GM18526 (cell line): ENCODE measurements around the gene BORCS8.

Experiments used
- POLR2A ChIP-seq: IDR thresholded peaks from 3 replicates; pipeline ENCODE4 v1.6.1; 2011; ENCODE audit not compliant: insufficient read length; ENCODE audit errors: extremely low read depth

The BORCS8 gene

DNA sequence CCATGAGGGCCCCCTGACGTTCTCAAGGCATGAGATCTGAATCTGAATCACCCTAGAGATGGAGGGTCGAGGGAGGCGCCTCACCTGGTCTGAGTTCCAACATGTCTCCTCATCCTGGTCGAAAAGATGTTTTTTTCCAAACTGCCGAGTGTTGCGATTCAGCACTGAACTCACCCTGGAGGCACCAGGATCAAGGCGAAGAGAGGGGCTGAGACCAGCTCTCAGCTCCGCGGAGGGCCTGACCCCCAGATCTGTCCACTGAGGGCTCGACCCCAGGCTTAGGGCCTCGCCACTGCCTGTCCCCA is 10.7 kb upstream of the BORCS8 start:
- no peak for TF ChIP-seq POLR2A

DNA sequence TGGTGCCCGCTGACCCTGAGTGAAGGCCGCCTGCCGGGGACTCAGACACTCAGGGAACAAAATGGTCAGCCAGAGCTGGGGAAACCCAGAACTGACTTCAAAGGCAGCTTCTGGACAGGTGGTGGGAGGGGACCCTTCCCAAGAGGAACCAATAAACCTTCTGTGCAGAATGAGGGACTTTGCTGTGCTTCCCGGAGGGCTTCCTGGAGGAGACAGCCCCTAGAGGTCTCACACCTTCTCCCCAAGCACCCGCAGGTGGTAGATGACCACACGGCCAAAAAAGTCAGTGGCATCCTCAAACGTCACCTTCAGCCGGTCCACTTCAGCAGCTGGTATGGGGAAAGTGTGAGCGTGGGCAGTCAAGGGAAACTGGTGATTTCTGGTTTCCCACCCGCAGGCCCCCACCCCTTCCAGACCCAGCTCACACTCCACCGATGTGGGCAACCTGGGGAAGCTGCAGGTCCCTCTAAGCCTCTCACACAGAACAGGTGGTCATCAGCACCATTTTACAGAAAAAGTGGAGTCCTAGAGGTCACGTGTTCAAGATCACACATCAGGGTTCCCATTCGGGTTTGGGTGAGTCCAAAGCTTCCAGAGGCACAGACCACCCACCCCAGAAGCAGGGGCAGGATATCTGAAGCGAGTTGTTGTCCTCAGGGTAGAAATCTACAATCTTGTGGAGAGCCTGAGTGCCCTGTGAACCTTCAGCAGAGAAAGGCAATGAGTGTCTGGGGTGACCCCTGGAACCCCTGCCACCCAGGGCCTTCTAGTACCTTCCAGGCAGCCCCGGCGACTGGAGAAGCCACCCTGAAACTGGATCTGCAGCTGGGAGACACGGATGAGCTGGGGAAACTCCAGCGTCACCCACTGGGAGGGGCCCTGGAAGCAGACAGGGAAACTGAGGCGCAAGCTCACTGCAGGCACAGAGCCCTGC is 10.0 kb upstream of the BORCS8 start:
- no peak for TF ChIP-seq POLR2A

DNA sequence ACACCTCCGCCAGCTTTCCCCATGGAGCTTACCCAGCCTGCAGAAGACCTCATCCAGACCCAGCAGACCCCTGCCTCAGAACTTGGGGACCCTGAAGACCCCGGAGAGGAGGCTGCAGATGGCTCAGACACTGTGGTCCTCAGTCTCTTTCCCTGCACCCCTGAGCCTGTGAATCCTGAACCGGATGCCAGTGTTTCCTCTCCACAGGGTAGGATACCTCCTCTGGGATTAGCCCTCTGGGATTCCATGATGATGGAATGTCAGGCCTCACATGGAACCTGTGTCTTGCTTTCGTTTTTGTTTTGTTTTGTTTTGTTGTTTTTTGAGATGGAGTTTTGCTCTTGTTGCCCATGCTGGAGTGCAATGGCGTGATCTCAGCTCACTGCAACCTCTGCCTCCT is 2.0 kb upstream of the BORCS8 start:
- no peak for TF ChIP-seq POLR2A

DNA sequence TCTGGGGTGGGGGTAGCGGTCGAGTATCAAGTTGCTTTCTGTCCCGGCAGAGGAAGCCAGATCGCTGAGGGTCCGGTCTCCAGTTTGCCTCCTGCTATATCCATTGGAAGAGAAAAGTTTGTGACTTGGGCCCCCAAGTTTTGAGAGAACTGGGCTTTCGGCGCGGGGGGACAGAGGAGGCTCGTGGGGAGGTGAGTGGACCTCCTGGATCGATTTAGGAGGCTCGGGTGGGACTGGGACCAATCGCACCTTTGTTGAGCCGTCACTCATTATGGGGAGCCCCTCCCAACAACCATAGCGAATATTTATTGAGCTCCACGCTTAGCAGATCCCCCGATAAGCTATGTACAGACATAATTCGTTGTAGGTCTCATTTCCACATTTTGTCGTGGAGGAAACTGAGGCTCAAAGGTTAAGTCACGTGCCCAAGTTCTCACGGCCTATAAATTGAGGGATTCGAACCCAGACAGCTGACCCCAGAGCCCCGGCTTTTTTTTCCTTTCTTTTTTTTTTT is 1.0 kb upstream of the BORCS8 start:
- peak; percentile 57 for TF ChIP-seq POLR2A

DNA sequence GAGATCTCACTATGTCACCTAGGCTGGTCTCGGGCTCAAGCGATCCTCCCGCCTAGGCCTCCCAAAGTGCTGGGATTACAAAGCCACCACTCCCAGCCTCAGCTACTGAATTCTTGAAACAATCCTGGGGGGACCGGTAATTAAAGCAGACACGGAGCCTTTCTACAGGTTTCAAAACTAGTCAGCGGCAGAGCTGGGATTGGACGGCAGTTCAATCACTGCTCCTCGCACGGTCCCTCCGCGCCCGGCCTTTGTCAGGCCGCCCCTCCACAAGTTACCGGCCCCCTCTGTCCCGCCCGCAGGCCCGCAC is 229 bp downstream of the BORCS8 start:
- TF ChIP-seq POLR2A = no peak

DNA sequence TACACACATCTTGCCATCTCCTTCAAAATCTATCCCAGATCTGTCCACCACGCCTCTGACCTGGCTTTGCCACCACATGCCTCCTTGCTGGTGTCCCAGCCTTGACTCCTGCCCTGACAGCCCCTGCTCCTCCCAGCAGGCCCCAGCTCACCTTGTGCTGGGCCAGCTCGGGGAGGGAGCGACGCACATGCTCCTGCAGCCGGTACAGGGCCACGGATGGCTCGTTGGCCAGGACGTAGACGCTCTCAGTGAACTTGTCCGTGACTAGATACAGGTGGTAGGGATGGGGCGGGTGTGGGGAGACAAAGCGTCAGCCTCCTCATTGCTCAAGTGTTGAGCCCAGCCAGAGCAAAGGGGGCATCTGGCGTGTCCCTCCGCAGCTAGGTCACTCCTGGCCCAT is 5.2 kb downstream of the BORCS8 start:
- no peak for TF ChIP-seq POLR2A

DNA sequence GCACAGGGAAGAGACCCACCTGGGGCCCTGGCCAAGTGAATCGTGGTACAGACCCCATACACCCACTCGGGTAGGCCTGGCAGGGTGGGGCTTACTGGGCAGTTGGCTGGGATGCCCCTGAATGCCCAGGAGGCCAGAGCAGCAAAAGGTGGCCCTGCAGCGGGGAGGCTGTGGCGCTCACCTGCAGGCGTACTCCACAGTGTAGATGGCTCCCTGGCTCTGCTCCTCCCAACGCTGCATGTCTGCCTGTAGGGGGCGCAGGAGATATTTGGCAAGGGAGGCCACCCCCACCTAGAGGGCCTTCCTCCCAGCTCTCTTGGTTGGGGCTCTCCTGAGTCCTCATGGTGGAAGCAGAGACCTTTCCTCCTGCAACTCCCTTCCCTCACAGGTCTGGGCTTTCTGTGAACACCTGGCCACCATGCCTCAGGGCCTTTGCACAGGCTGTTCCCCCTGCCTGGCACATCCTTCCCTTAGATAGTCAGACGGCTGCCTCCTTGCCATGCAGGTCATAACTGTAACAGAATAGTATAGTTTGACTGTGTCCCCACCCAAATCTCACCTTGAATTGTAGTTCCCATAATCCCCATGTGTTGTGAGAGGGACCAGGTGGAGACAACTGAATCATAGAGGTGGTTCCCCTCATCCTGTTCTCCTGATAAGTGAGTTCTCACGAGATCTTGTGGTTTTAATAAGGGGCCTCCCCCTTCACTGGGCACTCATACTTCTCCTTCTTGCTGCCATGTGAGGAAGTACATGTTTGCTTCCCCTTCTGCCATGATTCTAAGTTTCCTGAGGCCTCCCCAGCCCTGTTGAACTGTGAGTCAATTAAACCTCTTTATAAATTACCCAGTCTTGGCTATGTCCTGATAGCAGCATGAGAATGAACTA is 5.9 kb downstream of the BORCS8 start:
- TF ChIP-seq POLR2A = no peak

DNA sequence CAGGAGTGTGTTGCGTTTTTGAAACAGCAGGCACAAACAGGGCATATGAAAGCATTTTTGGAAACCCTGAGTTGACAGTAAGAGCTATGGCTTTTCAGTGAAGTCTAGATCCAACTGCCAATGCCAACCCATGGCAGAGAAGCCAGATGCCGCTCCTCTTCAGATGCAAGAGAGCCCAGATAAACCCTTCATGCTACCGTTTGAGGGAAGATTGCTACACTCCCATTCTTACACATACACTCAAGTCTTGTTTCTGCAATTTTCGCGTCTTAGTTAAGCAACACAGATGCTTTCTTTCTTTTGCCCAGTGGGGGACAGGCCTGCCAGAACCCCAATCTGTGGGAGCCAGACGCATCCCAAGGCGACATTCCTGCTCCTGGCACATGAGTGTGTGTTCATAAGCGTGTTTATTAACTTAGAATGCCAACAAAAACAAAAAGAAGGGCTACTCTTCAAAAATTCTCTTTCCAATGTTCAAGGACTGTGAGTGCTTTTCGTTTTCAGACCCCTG is 10.4 kb downstream of the BORCS8 start:
- no peak for TF ChIP-seq POLR2A

DNA sequence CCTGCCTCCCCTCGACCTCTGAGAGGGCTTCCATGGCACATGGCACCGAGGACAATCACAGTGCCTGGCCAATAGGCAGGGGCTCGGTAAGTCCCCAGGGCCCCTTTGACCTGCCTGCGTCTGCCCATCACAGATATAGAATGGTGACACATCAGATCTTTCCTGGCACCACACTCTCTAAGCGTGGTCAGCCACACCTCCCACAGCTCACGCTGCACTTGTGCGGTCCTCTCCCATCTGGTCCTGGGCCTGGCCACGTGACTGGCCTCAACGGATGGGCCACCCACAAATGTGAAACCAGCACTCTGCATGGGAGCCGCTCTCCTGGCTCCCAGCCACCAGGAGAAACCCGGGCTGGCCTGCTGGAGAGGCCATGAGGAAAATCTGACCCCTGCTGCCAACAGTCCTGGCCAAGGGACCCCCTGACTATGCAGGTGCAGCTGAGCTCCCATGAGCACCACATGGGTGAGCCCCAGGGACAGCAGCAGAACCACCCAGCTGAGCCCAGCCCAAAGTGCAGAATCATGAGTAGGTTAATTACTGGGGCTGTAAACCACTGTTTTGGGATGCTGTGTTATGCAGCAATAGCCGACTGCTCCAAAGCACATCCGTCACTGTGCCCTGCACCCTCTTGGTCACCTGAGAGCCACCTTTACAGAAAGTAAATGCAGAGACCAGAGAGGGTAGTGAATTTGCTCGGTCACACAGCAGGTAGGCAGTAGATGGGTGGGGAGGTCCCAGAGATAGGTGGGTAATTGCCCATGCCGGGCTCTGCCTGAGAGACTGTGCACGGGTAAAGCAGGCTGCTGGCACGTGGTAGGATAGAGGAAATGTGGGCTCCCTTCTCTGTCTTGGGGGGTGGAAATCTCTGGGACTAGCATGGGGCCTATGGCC is 12.2 kb downstream of the BORCS8 start:
- no peak for TF ChIP-seq POLR2A

DNA sequence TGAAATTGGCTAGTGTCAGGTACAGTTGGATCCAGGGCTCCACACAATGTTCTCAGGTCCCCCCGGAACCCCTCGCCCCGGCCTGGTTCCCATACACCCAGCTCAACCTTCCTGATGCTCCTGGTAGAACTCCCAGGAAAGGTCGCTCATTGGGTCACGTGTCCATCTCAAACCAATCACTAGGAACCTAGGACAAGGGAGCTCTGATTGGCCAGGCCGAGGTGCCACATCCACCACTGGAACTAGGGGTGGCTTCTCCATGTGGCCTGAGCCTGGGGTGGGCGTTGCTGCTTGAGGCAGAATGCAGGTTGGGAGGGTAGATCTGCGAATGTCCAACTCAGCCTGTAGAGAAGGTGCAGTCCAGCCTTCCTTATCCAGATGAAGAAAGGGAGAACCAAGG is 15.0 kb downstream of the BORCS8 start:
- no peak for TF ChIP-seq POLR2A

DNA sequence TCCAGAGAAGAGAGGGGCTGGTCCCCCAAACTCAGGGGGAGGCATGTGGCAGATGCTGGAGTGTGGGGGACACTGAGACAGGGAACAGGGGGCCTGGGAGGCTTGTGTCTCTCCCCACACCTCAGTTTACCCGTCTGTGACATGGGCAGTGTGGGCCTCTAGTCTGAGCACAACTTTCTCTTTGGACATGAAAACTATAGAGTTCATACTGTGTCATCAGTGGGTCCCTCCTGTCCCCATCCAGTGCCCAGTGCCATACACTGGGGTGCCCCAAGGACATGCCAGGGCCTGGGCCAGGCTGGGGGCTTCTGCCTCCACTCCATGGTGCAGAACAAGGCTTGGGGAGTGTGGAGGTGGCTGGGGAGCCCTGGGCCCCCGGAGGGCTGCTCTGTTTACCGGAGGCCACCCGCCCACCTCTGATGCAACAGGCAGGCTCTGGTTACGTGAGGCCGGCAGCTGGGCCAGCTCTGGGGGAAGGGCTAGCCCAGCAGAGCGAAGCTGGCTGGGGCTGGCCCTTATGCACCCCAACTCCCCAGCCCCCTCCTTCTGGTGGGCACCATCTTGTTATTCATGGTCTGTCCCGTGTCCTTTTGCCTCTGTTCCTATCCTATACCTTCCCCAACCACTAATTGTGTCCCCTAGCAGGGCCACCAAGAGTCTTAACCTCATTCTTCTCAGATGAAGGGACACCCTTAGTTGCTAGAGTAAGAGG is 20.0 kb downstream of the BORCS8 start:
- TF ChIP-seq POLR2A = no peak

DNA sequence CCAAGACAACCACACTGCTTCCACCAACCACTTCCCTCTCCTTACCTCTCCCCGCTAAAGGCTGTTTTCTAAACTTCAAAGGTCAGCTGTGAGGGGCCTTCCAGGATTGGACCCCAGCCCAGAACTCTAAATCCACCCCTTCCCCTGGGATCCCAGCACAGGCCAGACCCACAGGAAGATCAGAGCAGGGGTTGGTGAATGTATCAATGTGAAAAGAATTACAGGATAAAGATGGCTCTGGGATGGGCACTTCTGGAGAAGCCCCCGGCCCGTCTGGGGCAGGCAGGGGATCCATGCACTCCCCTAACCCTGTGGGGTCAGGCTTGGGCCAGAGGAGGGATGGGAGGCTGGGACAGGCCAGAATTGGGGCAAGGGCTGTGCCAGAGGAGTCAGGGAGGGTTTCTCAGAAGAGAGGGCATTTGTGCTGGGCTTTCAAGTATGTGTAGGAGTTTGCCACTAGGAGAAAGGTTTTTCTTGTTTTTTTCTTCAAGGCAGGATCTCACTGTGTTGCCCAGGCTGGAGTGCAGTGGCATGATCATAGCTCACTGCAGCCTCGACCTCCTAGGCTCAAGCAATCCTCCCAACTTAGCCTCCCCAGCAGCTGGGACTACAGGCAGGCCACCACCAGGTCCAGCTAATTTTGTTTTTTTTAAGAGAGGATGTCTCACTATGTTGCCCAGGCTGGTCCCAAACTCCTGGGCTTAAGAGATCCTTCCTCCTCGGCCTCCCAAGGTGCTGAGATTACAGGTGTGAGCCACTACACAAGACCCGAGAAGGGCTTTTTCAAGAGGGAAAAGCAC is 20.9 kb downstream of the BORCS8 start:
- TF ChIP-seq POLR2A = no peak

DNA sequence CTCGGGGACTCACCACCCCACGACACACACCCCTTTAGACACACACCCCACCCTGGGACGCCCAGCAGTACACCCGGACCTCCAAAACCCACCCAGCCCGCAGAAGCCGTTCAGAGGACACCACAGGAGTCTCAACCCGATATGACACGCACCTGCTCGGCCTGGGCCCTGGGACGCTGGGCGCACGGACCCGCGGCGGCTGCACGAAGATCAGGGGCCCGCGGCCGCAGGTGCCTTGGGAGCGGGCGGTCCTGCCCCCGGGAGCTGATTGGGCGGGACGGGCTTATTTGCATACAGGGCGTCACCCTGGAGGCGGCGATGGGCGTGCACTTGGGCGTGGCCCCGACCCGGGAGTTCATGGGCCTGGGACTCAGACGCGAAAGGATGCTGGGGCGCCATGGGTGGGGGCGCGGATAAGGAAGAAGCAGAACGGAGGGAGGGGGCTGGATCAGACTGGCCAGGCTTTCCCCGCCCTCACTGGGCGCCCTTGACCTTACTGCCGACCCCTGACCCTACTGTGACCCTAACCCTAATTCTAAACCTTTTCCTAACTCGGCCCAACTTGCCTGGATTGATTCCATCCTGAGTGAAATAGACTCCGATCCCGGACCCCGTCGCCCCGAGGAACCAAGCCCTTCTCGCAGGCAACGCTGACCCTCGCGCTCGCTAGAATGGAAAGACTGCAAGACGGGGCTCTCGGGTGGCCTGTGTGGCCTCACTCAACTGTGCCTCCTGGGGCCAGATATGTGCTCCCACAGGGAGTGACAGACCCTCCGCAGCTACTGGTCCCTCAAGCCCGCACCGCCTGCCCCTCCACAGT is 21.7 kb downstream of the BORCS8 start, which contains the start of gene MEF2B:
MEF2B (minus strand) TSS at position 211 of the 820 bp plus-strand sequence. CDS start 19,528 bp downstream, outside the sequence.
- peak; percentile 95 for TF ChIP-seq POLR2A
